Measurements from ENCODE around the gene KARS1.

Gene KARS1

DNA sequence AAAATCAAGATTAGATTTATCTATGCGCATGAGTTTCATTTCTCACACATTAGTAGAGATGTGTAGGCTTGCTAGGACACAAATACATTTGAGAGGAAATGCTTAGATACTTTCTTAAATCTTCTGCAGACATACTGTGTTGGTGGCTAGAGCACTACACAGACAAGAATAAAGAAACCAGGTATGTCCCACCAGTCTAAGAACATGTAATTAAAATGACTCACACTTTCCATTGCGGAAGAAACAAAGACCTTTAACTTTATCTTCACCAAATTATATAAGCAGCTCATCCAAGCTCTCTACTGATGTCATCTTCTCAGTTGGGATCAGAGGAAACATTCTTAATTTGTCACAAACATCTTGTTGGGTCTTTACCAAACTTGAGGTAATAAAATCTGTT, 68.7 kb downstream of the KARS1 start:
- no peak for DNase-seq

- DNase-seq = no peak
Measured at GRCh38 chr16:75578212-75578611, 69.3 kb downstream of the KARS1 start.

All from amniotic stem cell (primary cell).